EH (cell line): ENCODE results near the gene RPS14.
A peak's percentile ranks its signal among the peaks of the same experiment; 100 is the strongest.
"Not testable (repeated sequence)": the region's sequence is repeated elsewhere in the genome, so short reads cannot be mapped to it uniquely, and the experiment has no call there.

ENCODE experiments used
- DNase-seq: peaks from one replicate; pipeline ENCODE4 v3.0.0-alpha.2; 2015; ENCODE audit warnings: low read depth

RPS14 gene

DNA sequence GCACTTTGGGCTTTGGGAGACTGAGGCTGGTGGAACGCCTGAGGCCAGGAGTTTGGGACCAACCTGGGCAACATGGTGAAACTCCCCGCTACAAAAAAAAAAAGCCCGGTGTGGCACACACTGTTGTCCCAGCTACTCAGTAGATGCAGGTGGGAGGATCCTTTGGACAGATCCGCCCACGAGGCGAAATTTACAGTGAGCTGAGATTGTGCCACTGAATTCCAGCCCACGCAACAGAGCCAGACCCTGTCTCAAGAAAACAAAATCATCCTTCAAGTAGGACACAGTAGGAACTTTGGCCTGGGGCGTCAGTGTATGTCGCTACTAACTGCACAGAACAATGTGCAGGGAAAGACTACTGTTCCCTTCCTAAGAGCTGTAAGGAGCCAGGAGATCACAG is 4.8 kb downstream of the RPS14 start:
- no peak for DNase-seq

DNA sequence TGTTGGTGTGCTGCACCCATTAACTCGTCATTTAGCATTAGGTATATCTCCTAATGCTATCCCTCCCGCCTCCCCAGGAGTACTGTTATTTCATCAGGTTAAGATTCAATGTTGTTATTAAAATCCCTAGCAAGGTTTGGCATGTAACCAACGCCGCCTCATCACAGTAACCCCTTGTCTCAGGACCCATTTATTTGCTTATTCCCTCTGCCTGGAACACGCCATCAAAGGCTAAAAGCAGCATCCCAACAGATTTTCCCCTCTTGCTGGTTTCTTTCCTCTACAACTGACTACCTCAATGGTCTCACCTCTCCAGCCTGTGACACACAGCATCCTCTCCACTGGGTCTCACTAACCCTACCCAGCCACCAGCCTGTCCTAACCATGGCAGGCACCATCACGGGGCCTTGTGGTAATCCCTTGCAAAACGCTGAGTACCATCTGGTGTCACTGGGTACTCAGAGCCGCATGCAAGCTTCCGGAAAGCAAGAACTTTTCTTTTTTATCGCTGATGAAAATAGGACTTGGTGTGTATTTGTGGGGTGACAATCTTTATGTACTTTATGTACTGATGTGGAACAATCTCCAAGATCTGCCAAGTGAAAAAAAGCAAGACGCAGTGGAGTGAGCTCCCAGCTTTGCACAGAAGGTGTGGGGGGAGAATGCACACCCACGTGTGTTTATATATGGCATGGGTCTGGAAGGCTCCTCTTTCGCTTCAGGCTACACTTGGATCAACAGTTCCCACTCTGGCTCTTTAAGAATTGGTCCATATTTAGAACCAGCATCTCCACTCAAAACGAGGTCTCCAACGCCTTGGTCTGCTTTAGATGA is 6.1 kb downstream of the RPS14 start:
- no peak for DNase-seq

DNA sequence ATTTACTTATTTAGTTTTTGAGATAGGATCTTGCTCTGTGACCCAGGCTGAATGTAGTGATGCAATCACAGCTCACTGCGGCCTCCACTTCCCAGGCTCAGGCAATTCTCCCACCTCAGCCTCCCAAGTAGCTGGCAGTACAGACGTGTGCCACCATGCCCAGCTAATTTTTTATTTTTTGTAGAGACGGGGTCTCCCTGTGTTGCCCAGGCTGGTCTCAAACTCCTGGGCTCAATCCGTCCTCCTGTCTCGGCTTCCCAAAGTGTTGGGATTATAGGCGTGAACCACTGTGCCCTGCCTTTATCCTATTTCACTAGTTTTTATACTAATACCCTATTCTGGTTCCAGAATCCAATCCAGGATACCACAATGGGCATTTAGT is 6.8 kb downstream of the RPS14 start:
- no peak for DNase-seq

DNA sequence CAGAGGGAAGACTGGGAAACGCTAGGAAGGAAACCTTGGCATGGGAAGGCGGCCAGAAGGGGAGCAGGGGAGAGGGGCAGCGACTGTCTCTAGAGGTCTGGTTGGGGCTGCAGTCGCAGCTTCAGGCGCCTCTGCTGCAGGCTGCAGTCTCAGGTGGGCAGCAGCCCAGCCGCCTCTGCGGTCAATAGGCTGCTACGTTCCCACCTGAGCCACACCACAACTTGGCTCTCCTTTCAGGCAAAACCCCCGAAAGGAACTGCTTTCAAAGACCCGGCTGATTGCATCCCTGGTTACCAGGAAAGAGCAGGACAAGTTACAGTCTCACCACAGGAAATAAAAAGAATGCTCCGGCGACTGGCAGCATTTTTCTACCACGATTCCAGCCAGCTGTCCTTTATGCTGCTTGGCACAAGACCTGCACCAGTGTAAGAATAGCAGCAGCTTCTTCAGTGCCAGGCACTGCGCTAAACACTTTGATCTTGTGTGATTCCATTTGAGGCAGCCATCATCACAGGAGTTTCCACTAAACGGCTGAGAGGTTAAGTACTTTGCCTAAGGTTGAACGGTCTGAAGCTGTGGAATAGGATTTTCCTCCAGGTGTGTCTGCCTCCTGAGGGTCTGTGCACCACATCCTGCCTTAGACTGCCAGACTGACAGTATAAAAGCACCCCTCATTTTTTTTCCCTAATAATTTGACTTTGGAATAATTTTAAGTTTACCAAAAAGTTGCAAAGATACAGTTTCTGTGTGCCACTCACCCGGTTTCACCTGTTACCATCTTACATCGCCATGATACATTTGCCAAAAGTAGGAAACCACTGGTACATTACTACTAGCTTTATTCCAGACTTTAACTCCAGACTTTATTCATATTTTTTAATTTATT is 7.5 kb downstream of the RPS14 start:
- no peak for DNase-seq

DNA sequence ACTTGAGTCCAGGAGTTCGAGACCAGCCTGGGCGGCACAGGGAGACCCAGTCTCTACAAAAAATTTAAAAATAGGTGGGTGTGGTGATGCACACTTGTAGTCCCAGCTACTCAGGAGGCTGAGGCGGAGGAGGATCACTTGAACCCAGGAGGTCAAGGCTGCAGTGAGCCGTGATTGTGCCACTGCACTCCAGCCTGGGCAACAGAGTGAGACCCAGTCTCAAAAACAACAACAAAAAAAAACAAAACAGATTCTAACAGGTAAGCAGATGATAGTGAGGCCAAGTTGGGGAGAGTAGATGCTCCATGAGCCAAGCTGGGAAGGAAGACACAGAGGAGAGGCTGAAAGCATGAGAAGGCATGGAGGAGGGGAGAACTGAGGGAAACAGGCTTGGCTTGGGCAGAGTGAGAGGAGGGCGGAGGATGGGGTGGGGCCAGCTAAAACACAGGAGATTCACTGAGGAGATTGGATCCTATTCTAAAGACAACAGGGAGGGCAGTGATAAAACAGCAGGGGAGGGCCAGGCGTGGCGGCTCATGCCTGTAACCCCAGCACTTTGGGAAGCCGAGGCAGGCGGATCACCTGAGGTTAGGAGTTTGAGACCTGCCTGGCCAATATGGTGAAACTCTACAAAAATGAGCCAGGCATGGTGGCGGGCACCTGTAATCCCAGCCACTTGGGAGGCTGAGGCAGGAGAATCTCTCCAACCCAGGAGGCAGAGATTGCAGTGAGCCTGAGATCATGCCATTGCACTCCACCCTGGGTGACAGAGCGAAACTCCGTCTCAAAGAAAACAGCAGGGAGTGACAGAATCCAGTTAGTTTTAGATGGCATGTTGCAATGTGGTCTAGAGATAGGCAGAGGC is 8.4 kb downstream of the RPS14 start:
- DNase-seq = no peak

DNA sequence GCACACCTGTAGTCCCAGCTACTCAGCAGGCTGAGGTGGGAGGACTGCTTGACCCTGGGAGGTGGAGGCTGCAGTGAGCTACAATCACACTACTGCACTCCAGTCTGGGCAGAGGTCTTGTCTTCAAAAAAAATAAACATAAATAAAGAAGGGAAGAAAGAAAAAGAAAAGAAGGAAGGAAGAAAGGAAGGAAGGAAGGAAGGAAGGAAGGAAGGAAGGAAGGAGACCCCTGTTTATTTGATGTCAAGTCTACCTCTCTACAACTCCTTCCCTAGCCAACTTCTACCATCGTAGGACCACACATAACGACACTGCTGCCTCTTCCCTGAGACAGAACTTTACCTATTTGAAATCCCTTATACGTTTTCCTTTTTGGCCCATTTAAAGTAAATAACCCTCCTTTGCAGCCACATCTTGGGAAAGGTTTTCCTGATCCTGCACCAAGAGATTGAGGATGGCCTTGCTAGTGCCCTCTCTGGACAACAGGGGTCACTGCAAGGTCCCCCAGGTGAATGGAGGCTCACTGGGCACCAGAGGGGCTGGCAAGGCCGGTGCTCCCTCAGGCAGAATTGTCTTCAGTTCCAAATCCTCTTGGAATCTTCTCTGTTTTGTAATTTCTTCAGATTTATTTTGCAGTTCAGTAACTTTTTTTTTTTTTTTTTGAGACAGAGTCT is 10.5 kb downstream of the RPS14 start:
- DNase-seq = peak; percentile 44

DNA sequence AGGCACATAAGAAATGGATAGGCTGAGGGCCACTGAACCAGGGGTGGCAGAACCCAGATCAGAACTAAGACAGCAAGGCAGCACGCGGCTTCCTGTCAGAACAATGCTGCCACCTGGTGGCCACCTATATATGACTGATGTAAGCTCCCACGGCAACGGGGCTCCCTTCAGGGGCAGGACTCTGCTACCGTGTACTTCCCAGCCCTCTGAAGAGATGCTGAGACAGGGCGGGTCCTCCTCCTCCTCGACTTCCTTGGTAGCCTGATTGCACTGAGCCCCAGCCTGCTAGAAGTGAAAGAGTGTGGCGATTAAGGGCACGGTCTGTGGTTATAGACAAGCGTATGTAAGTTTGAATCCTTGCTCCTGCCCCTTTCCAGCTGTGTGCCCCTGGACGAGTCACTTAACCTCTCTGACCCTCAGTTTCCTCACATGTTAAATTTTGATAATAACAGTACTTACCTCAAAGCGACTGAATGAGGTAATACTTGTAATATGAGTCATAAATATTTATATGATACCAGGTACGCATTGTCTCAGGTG is 13.3 kb downstream of the RPS14 start:
- peak; percentile 88 for DNase-seq

DNA sequence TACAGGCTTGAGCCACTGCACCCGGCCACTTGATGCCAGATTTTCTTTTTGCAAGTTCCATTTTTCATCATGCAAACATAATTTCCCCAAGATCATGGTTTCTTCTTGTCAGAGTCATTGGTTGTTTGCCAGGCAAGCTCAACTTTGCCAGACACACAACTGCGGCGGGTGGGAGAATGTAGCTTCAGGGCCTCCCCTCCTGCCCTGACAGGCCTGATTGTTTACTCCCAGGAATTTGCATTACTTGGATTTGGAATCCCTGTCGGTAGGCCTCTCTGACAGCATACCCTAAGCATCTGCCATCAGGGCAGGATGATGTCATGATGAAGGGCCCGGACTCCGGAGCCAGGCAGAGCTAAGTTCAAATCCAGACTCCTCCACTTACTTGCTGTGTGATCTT is 15.1 kb downstream of the RPS14 start:
- peak; percentile 95 for DNase-seq

DNA sequence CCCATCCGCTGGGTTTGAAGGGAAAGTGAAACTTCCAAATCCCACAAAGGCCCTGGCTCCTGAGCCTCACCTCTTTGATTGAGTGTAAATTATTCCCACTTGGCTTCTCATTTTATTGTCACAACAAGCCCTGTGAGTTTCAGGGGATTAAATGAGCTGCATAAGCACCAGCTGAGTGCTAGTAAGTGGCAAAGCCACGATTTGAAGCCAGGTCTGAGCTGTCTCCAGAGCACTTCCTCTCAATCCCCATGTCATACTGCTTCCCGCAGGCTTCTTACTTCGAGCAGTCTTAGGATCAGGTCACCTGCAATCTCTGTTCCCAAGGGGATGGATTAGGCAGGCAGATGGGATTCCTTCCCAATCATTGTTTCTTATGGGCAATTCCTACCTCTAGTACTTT is 18.0 kb downstream of the RPS14 start:
- DNase-seq = no peak

DNA sequence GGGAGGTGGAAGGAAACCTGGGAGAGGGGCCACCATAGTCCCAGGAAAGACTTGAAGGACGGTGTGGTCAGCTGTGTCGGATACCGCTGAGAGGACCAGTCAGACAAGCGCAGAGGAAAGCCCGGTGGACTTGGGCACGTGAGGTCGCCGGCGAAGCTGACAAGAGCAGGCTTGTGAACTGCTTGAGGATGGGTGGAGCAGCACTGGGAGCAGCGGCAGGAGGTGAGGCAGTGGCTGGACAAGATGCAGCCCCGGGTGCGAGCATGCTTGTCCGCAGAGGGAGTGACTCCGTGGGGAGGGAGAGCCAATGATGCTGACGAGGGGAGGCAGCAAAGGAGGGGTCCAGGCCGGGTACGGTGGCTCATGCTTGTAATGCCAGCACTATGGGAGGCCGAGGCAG is 18.5 kb downstream of the RPS14 start:
- DNase-seq = no peak

DNA sequence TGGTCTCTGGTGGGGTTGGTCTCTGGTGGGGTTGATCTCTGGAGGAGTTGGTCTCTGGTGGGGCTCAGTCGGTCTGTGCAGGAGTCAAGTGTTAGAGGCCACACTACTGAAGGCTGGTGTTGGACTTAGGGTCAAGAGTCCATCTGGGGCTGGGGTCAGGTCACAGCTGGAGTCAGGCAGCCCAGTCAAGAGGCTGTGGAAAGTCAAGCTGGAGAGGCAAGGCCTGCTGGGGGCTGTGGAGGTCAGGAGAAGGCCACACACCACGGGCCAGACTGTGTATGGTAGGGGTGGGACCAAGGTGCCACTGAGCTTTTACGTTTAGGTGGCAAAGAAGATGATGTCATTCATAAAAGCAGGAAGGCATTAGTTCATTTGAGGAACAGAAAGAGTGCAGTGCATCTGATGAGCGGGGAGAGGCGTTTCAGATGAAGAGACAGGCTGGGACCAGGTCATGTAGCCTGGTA is 20.1 kb downstream of the RPS14 start:
- no peak for DNase-seq

DNA sequence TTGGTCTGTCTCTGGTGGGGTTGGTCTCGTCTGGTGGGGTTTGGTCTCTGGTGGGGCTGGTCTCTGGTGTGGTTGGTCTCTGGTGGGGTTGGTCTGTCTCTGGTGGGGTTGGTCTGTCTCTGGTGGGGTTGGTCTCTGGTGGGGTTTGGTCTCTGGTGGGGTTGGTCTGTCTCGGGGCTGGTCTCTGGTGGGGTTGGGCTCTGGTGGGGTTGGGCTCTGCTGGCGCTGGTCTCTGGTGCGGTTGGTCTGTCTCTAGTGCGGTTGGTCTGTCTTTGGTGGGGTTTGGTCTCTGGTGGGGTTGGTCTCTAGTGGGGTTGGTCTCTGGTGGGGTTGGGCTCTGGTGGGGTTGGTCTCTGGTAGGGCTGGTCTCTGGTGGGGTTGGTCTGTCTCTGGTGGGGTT is 20.6 kb downstream of the RPS14 start:
- DNase-seq = no peak

DNA sequence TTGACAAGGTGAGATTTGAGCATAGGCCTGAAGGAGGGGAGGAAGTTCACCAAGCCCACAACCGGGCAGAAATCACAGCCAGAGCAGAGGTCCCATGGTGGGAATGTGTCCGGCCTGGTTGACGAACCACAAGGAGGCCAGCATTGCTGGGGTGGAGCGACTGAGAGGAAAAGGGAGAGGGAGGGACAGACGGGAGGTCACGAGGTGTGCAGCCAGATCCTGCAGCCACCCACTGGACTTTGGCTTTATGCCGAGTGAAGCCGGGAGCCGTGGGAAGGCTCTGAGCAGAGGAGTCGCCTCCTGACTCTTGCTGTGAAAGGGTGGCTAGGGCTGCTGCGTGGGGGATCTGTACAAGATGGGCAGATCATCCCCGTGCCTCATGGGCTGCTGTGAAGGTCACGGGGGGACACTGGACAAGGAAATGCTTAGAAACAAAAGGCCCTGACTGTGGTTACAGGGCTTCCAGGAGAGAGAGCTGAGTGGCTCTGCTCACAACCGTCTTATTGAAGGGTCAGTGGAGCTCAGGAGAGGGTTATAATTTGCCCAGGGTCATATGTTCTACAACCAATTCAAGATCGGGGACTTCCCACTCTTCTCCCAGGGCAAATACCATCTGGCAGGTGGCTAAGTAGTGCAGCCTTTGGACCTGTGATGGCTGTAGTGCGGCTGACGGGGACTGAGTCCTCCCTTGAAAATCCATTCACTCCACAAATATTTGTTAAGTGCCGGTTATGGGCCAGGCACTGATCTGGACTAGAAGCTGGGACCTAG is 21.2 kb downstream of the RPS14 start:
- DNase-seq = peak; percentile 46

DNA sequence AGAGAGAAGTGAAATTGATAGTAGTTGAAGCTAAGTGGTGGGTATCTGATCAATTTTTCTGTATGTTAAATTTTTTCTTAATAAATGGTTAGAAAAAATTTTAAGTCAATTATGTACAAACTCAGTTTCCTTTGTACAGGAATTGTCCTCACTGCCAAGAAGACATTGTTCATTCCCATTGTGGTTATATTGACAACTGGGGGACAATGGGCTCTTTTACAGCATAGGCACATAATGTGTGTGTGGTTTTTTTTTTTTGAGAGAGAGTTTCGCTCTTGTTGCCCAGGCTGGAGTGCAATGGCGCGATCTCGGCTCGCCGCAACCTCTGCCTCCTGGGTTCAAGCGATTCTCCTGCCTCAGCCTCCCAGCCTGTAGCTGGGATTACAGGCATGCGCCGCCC is 23.4 kb downstream of the RPS14 start:
- not testable (repeated sequence) for DNase-seq

DNA sequence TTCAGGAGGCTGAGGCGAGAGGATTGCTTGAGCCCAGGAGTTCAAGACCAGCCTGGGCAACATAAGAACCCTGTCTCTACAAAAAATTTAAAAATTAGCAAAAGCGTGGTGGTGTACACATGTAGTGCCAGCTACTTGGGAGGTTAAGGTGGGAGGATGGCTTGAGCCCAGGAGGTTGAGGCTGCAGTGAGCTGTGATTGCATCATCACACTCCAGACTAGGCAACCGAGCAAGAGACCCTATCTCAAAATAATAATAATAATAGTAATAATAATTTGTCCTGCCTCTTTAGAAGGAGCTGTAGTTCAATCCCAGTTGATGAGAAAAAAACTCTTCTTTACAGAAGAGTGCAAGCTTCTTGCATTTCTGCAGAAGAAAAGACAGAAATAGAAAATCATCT is 26.8 kb downstream of the RPS14 start:
- DNase-seq = no peak

DNA sequence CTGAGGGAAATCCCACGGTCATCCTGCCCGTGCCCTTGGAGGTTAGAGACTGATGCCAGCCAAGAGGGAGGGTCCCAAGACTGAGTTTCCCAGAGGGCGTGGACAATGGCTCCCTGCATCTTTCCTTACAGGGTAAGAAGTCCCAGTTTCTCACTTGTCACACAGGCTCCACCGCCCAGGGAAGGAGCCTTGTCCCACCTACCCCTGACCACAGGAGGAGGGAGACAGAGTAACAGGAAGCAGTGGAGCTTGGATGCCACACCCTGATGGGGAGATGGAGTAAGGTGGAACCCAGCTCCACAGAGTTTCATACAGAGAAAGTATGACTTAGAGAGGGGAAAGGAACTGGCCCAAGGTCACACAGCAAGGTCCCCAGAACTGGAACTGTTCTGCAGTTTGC is 27.5 kb downstream of the RPS14 start:
- DNase-seq = no peak

DNA sequence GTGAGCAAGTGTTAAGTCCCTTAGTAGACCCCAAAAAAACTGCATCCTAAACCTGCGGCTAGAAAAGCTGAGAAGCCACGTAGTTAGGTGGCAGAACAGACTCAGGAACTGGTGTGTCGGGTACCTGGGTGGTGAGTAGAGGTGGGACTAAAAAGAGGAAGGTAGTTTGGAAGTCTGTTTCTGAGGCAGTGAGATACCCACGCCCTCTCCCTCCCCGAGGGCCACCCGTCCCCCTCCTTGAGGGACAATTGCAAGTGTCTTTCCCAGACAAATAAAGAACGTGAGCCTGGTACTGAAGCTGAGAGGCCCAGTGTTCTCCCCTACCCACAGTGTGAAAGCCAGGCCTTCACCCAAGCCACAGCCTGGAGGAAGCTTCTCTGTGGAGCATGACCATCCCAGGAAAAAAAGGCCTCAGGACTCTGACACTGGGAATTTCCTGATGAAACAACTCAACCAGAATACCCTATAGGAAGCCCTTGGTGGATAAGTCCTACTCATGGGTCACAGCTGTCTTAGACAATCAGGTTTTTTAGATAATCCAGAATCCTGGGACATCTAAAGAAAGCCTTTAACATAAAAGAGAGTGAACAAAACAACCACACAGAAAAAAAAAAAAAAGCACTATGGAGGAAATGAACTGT is 29.8 kb downstream of the RPS14 start:
- DNase-seq = no peak

DNA sequence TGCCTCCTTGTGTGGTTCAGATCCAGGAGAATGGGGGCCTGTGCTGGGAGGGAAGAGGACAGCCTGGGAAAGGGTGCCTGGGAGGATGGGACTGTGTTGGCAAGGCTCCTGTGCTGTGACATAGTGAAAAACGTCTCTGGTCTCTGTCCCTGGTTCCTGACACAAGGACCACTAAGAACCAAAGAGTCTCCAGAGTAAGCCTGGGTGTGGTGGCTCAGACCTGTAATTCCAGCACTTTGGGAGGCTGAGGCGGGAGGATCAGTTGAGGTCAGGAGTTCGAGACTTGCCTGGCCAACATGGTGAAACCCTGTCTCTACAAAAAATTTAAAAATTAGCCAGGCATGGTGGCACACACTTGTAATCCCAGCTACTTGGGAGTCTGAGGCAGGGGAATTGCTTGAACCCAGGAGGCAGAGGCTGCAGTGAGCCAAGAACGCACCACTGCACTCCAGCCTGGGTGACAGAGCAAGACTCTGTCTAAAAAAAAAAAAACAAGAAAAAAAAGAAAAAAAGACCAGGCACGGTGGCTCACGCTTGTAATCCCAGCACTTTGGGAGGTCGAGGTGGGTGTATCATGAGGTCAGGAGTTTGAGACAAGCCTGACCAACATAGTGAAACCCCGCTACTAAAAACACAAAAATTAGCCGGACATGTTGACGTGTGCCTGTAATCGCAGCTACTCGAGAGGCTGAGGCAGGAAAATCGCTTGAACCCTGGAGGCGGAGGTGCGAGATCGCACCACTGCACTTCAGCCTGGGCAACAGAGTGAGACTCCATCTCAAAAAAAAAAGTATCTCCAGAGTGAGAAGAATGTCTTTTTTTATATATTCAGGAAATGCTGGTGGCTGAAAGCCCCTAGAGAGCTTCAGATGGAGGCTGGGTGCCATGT is 35.4 kb downstream of the RPS14 start:
- DNase-seq = not testable (repeated sequence)
